HG02763 (cell line): ENCODE results near the gene GZF1.

Experiments used
- ATAC-seq: cut with Tn5 transposase; IDR thresholded peaks from one replicate; pipeline ENCODE4 v1.9.1; 2021; ENCODE audit warnings: mild to moderate bottlenecking, moderate library complexity; ENCODE audit not compliant: unreplicated experiment

The GZF1 gene

GRCh38 chr20:23404196-23404595, 42.2 kb downstream of the GZF1 start:
- no peak for ATAC-seq

- no peak for ATAC-seq
Measured at GRCh38 chr20:23406880-23407279, 44.9 kb downstream of the GZF1 start.

GRCh38 chr20:23407781-23408464, 45.9 kb downstream of the GZF1 start:
- peak; percentile 65 for ATAC-seq

- no peak for ATAC-seq
Measured at GRCh38 chr20:23408957-23409356, 47.0 kb downstream of the GZF1 start.

GRCh38 chr20:23409800-23410199, 47.8 kb downstream of the GZF1 start:
- no peak for ATAC-seq

GRCh38 chr20:23410916-23411695, 49.1 kb downstream of the GZF1 start:
- ATAC-seq: no peak

GRCh38 chr20:23412026-23412425, 50.0 kb downstream of the GZF1 start:
- no peak for ATAC-seq

GRCh38 chr20:23413862-23414422, 52.0 kb downstream of the GZF1 start:
- no peak for ATAC-seq

GRCh38 chr20:23414526-23415188, 52.7 kb downstream of the GZF1 start:
- no peak for ATAC-seq

GRCh38 chr20:23415555-23415954, 53.6 kb downstream of the GZF1 start:
- ATAC-seq: no peak

GRCh38 chr20:23415959-23416583, 54.1 kb downstream of the GZF1 start:
- ATAC-seq: no peak

GRCh38 chr20:23417861-23418260, 55.9 kb downstream of the GZF1 start:
- no peak for ATAC-seq

- ATAC-seq: no peak
Measured at GRCh38 chr20:23419657-23419994, 57.6 kb downstream of the GZF1 start.

GRCh38 chr20:23419995-23420901, 58.3 kb downstream of the GZF1 start:
- peak; percentile 29 for ATAC-seq

- ATAC-seq: peak; percentile 97
Measured at GRCh38 chr20:23420943-23421931, 59.3 kb downstream of the GZF1 start, which contains the start of gene NAPB. Gene NAPB (minus strand): TSS chr20:23421488. CDS start chr20:23421402, 86 bp downstream.
